ENCODE data around the gene AREG. TPM values are rescaled to one million over a fixed set of nuclear protein-coding genes. Genes with fewer than 3 reads are reported as not detected.

The AREG gene
- total RNA-seq, 1 experiment from 2014 or later: 0.54 TPM

- no peak for ATAC-seq
- H3K36me3 ChIP-seq (ENCODE audit: control insufficient read depth, insufficient read depth, low read length): no peaks in the 10 kb centered on the region
- in situ Hi-C loops (cut with HindIII; ENCODE audit: low pct_unique_long_range_greater_than_20kb, low sequenced_read_pairs): no loop called here
- no peaks in the 10 kb centered on the region for H3K4me1 ChIP-seq (ENCODE audit: control insufficient read depth, insufficient read depth, low read length)
- intact Hi-C loops (cut with micrococcal nuclease; ENCODE audit: unreplicated experiment): no loop called here
- POLR2A ChIA-PET: no interaction called here
- no TSS peak for BruUV-seq (replicated peaks)
- no peaks in the 10 kb centered on the region for H3K9me3 ChIP-seq (ENCODE audit: control insufficient read depth, insufficient read depth, low read depth, low read length)
- TF ChIP-seq CTCF (IDR thresholded peaks at IDR 0.05) (no peak), TCF7L2 (IDR thresholded peaks at IDR 0.05; ENCODE audit: low read depth, low read length) (no peak), POLR2AphosphoS5 (IDR thresholded peaks at IDR 0.05; ENCODE audit: low read depth, low read length) (no peak), SIN3A (IDR thresholded peaks at IDR 0.05; ENCODE audit: borderline replicate concordance, insufficient read depth, low read depth, low read length) (no peak), REST (IDR thresholded peaks at IDR 0.05; ENCODE audit: insufficient read depth in 1 of 2, low read depth in 2 of 2, low read length in 1 of 2) (no peak)
- DNase-seq (ENCODE audit: low read depth, low spot score): no peak
- CTCF ChIA-PET: no interaction called here
- no peak overlapping the region for H3K4me3 ChIP-seq (ENCODE audit: low read depth in 2 of 2, low read length in 2 of 2)
- no peak overlapping the region for H3K27ac ChIP-seq (ENCODE audit: low read length)
- H3K27me3 ChIP-seq (ENCODE audit: control insufficient read depth, insufficient read depth, low read length): no peaks in the 10 kb centered on the region
Measured at GRCh38 chr4:74475091-74475800, 30.3 kb downstream of the AREG start.

GRCh38 chr4:74475946-74476345 lies 31.0 kb downstream of the AREG start:
- DNase-seq (ENCODE audit: low read depth, low spot score): no peak
- ChIA-PET CTCF (no interaction called here), POLR2A (no interaction called here)
- Histone ChIP-seq H3K4me1 (ENCODE audit: control insufficient read depth, insufficient read depth, low read length) (no peaks in the 10 kb centered on the region), H3K27me3 (ENCODE audit: control insufficient read depth, insufficient read depth, low read length) (no peaks in the 10 kb centered on the region), H3K9me3 (ENCODE audit: control insufficient read depth, insufficient read depth, low read depth, low read length) (no peaks in the 10 kb centered on the region), H3K36me3 (ENCODE audit: control insufficient read depth, insufficient read depth, low read length) (no peaks in the 10 kb centered on the region), H3K27ac (ENCODE audit: low read length) (no peak overlapping the region), H3K4me3 (ENCODE audit: low read depth in 2 of 2, low read length in 2 of 2) (no peak overlapping the region)
- no TSS peak for BruUV-seq (replicated peaks)
- TF ChIP-seq CTCF (IDR thresholded peaks at IDR 0.05) (no peak), SIN3A (IDR thresholded peaks at IDR 0.05; ENCODE audit: borderline replicate concordance, insufficient read depth, low read depth, low read length) (no peak), TCF7L2 (IDR thresholded peaks at IDR 0.05; ENCODE audit: low read depth, low read length) (no peak), REST (IDR thresholded peaks at IDR 0.05; ENCODE audit: insufficient read depth in 1 of 2, low read depth in 2 of 2, low read length in 1 of 2) (no peak), POLR2AphosphoS5 (IDR thresholded peaks at IDR 0.05; ENCODE audit: low read depth, low read length) (no peak)
- in situ Hi-C loops (cut with HindIII; ENCODE audit: low pct_unique_long_range_greater_than_20kb, low sequenced_read_pairs): no loop called here
- ATAC-seq: no peak
- intact Hi-C loops (cut with micrococcal nuclease; ENCODE audit: unreplicated experiment): no loop called here

Data from Panc1 (cell line).